GM23338 (cell line): ENCODE data around the gene PSD4. TPM values are rescaled to one million over a fixed set of nuclear protein-coding genes. Genes with fewer than 3 reads are reported as not detected.

Experiments used
- ATAC-seq: fragments of 200-7000 bp; cut with Tn5 transposase; 3 replicates; pipeline ENCODE4 v1.9.1; 2020
- DNase-seq: peaks from one replicate; pipeline ENCODE4 v3.0.0-alpha.2; 2015; ENCODE audit warnings: low spot score
- H2AFZ ChIP-seq: fragments of 200-600 bp; sonication (generic); 2 replicates; pipeline ENCODE4 v1.8.0; 2016; ENCODE audit warnings: antibody characterized with exemption, mild to moderate bottlenecking, moderate library complexity
- H3F3A ChIP-seq: fragments of 200-600 bp; sonication (generic); replicated peaks from 2 replicates; pipeline ENCODE4 v1.8.0; 2017; ENCODE audit warnings: antibody characterized with exemption, mixed run types, low read depth
- H3K27ac ChIP-seq: fragments of 200-600 bp; sonication (generic); 2 replicates; pipeline ENCODE4 v1.6.1; 2016; ENCODE audit warnings: low read depth
- H3K27me3 ChIP-seq: fragments of 200-600 bp; sonication (generic); 2 replicates; pipeline ENCODE4 v1.8.0; 2016; ENCODE audit warnings: mild to moderate bottlenecking, mixed run types, moderate library complexity; ENCODE audit not compliant: insufficient read depth
- H3K36me3 ChIP-seq: fragments of 200-600 bp; sonication (generic); 2 replicates; pipeline ENCODE4 v1.8.0; 2016; ENCODE audit warnings: mild to moderate bottlenecking; ENCODE audit not compliant: insufficient read depth
- H3K4me1 ChIP-seq: fragments of 200-600 bp; sonication (generic); 2 replicates; pipeline ENCODE4 v1.8.0; 2016; ENCODE audit warnings: mild to moderate bottlenecking, moderate library complexity; ENCODE audit not compliant: insufficient read depth
- H3K4me2 ChIP-seq: fragments of 200-600 bp; sonication (generic); 2 replicates; pipeline ENCODE4 v1.7.1; 2017; ENCODE audit warnings: mixed run types
- H3K4me3 ChIP-seq: fragments of 200-600 bp; sonication (generic); 2 replicates; pipeline ENCODE4 v1.6.1; 2016; ENCODE audit warnings: mixed run types
- H3K79me2 ChIP-seq: fragments of 200-600 bp; sonication (generic); replicated peaks from 2 replicates; pipeline ENCODE4 v1.8.0; 2017; ENCODE audit warnings: mild to moderate bottlenecking; ENCODE audit not compliant: insufficient read depth
- H3K9me2 ChIP-seq: fragments of 200-600 bp; sonication (generic); 2 replicates; pipeline ENCODE4 v1.8.0; 2017; ENCODE audit not compliant: insufficient read depth
- H4K20me1 ChIP-seq: fragments of 200-600 bp; sonication (generic); replicated peaks from 2 replicates; pipeline ENCODE4 v1.8.0; 2017; ENCODE audit warnings: mild to moderate bottlenecking; ENCODE audit not compliant: insufficient read depth
- H3K27ac Mint-ChIP-seq: 2 replicates; pipeline ENCODE4 v1.8.0; 2020; ENCODE audit warnings: inconsistent platforms, mild to moderate bottlenecking, moderate library complexity, mixed read lengths
- H3K27me3 Mint-ChIP-seq: 3 replicates; pipeline ENCODE4 v1.8.0; 2022; ENCODE audit warnings: low read depth, mild to moderate bottlenecking, moderate library complexity, mixed read lengths, inconsistent platforms; ENCODE audit not compliant: insufficient read depth, poor library complexity
- H3K36me3 Mint-ChIP-seq: 3 replicates; pipeline ENCODE4 v1.8.0; 2021; ENCODE audit warnings: low read depth, mild to moderate bottlenecking, inconsistent platforms, moderate library complexity, mixed read lengths
- H3K4me1 Mint-ChIP-seq: 3 replicates; pipeline ENCODE4 v1.8.0; 2020; ENCODE audit warnings: mild to moderate bottlenecking, inconsistent platforms, mixed read lengths
- H3K4me3 Mint-ChIP-seq: 3 replicates; pipeline ENCODE4 v1.8.0; 2021; ENCODE audit warnings: moderate library complexity, mild to moderate bottlenecking, inconsistent platforms, mixed read lengths
- H3K9me3 Mint-ChIP-seq: 3 replicates; pipeline ENCODE4 v1.8.0; 2020; ENCODE audit warnings: moderate library complexity, mild to moderate bottlenecking, inconsistent platforms, mixed read lengths
- EZH2 ChIP-seq: fragments of 200-600 bp; sonication (generic); IDR thresholded peaks from one replicate; pipeline ENCODE4 v1.8.0; 2017; ENCODE audit warnings: antibody characterized with exemption, mild to moderate bottlenecking, low read depth; ENCODE audit not compliant: unreplicated experiment
- ZNF331 ChIP-seq: fragments of 250-450 bp; sonication (Bioruptor Pico); IDR thresholded peaks from 2 replicates; pipeline ENCODE4 v1.5.0; 2020; ENCODE audit warnings: low read depth, mild to moderate bottlenecking, moderate library complexity
- polyA plus RNA-seq: library from polyadenylated mRNA; unstranded; fragments of >200 nt; fragmentation: Nextera tagmentation; extraction: Ambion mirVana; gene quantifications from 2 replicates; pipeline ENCODE4 v1.2.1, GENCODE V29; 2016
- total RNA-seq: library from RNA; depleted of rRNA; stranded (reverse); fragments of >200 nt; shearing (Covaris generic); gene quantifications from 2 replicates; pipeline ENCODE4 v1.2.3, GENCODE V29; 2014
- TF ChIP-seq, protein P1 (sequence below): fragments of 250-450 bp; sonication (Bioruptor Pico); IDR thresholded peaks from 2 replicates; pipeline ENCODE4 v1.5.0; 2020; ENCODE audit warnings: mild to moderate bottlenecking, moderate library complexity
- TF ChIP-seq, protein P2 (sequence below): IDR thresholded peaks from one replicate; pipeline ENCODE4 v1.6.1; 2018; ENCODE audit warnings: antibody characterized with exemption; ENCODE audit not compliant: unreplicated experiment

The PSD4 gene
- total and polyA plus RNA-seq, 2 experiments from 2014 or later = 0.06 to 0.66 TPM

GRCh38 chr2:113196839-113197238 is 23.1 kb downstream of the PSD4 start (continued):
- TF ChIP-seq, protein P1, sequence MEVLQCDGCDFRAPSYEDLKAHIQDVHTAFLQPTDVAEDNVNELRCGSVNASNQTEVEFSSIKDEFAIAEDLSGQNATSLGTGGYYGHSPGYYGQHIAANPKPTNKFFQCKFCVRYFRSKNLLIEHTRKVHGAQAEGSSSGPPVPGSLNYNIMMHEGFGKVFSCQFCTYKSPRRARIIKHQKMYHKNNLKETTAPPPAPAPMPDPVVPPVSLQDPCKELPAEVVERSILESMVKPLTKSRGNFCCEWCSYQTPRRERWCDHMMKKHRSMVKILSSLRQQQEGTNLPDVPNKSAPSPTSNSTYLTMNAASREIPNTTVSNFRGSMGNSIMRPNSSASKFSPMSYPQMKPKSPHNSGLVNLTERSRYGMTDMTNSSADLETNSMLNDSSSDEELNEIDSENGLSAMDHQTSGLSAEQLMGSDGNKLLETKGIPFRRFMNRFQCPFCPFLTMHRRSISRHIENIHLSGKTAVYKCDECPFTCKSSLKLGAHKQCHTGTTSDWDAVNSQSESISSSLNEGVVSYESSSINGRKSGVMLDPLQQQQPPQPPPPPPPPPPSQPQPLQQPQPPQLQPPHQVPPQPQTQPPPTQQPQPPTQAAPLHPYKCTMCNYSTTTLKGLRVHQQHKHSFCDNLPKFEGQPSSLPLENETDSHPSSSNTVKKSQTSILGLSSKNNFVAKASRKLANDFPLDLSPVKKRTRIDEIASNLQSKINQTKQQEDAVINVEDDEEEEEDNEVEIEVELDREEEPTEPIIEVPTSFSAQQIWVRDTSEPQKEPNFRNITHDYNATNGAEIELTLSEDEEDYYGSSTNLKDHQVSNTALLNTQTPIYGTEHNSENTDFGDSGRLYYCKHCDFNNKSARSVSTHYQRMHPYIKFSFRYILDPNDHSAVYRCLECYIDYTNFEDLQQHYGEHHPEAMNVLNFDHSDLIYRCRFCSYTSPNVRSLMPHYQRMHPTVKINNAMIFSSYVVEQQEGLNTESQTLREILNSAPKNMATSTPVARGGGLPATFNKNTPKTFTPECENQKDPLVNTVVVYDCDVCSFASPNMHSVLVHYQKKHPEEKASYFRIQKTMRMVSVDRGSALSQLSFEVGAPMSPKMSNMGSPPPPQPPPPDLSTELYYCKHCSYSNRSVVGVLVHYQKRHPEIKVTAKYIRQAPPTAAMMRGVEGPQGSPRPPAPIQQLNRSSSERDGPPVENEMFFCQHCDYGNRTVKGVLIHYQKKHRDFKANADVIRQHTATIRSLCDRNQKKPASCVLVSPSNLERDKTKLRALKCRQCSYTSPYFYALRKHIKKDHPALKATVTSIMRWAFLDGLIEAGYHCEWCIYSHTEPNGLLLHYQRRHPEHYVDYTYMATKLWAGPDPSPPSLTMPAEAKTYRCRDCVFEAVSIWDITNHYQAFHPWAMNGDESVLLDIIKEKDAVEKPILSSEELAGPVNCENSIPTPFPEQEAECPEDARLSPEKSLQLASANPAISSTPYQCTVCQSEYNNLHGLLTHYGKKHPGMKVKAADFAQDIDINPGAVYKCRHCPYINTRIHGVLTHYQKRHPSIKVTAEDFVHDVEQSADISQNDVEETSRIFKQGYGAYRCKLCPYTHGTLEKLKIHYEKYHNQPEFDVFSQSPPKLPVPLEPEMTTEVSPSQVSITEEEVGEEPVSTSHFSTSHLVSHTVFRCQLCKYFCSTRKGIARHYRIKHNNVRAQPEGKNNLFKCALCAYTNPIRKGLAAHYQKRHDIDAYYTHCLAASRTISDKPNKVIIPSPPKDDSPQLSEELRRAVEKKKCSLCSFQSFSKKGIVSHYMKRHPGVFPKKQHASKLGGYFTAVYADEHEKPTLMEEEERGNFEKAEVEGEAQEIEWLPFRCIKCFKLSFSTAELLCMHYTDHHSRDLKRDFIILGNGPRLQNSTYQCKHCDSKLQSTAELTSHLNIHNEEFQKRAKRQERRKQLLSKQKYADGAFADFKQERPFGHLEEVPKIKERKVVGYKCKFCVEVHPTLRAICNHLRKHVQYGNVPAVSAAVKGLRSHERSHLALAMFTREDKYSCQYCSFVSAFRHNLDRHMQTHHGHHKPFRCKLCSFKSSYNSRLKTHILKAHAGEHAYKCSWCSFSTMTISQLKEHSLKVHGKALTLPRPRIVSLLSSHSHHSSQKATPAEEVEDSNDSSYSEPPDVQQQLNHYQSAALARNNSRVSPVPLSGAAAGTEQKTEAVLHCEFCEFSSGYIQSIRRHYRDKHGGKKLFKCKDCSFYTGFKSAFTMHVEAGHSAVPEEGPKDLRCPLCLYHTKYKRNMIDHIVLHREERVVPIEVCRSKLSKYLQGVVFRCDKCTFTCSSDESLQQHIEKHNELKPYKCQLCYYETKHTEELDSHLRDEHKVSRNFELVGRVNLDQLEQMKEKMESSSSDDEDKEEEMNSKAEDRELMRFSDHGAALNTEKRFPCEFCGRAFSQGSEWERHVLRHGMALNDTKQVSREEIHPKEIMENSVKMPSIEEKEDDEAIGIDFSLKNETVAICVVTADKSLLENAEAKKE (CRISPR knock-in tag) = no peak

DNA sequence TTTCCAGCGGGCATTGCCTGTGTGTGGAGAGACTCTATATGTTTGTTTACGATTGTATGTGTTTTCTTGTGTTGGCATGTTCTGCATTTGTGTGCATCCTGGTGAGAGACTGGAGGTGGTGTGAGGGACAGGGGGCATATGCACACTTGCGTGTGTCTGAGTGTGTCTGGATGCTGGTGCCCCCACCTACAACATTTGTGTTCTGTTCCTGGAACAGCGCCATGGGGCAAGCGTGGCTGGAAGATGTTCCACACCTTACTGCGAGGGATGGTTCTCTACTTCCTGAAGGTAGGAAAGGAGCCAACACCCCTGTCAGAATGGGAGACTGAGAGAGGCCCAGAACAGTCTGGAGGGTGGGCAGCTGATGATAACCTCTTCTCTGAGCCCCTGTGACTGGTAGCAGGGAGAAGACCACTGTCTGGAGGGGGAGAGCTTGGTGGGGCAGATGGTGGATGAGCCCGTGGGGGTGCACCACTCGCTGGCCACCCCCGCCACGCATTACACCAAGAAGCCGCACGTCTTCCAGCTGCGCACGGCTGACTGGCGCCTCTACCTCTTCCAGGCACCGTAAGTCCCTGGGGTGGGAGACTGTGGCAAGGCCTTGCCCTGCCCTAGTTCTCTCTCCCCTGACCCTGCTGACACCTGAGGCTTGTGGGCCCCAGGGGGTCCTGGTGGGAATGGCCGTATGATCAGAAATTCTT is 23.7 kb downstream of the PSD4 start:
- no peaks in the 10 kb centered on the region for H3K36me3 ChIP-seq
- Mint-ChIP-seq H3K4me3 (peak overlapping the region; percentile 66), H3K4me1 (no peaks in the 10 kb centered on the region; the same call in 2 of the 3 replicates), H3K9me3 (no peaks in the 10 kb centered on the region), H3K36me3 (no peaks in the 10 kb centered on the region), H3K27me3 (peaks cover 3% of the 10 kb centered on the region), H3K27ac (no peak overlapping the region)
- no peaks in the 10 kb centered on the region for H4K20me1 ChIP-seq
- no peaks in the 10 kb centered on the region for H3K9me2 ChIP-seq
- H3K79me2 ChIP-seq = no peaks in the 10 kb centered on the region
- no peaks in the 10 kb centered on the region for H3F3A ChIP-seq
- no peak overlapping the region for H2AFZ ChIP-seq
- H3K4me2 ChIP-seq = no peak overlapping the region
- no peak overlapping the region for H3K4me3 ChIP-seq
- H3K27ac ChIP-seq = no peak overlapping the region
- no peaks in the 10 kb centered on the region for H3K27me3 ChIP-seq
- no peaks in the 10 kb centered on the region for H3K4me1 ChIP-seq
- no peak for ATAC-seq
- no peak for DNase-seq
- TF ChIP-seq ZNF331 (CRISPR knock-in tag) = no peak
- TF ChIP-seq, protein P1 (CRISPR knock-in tag) = no peak
- TF ChIP-seq, protein P2, sequence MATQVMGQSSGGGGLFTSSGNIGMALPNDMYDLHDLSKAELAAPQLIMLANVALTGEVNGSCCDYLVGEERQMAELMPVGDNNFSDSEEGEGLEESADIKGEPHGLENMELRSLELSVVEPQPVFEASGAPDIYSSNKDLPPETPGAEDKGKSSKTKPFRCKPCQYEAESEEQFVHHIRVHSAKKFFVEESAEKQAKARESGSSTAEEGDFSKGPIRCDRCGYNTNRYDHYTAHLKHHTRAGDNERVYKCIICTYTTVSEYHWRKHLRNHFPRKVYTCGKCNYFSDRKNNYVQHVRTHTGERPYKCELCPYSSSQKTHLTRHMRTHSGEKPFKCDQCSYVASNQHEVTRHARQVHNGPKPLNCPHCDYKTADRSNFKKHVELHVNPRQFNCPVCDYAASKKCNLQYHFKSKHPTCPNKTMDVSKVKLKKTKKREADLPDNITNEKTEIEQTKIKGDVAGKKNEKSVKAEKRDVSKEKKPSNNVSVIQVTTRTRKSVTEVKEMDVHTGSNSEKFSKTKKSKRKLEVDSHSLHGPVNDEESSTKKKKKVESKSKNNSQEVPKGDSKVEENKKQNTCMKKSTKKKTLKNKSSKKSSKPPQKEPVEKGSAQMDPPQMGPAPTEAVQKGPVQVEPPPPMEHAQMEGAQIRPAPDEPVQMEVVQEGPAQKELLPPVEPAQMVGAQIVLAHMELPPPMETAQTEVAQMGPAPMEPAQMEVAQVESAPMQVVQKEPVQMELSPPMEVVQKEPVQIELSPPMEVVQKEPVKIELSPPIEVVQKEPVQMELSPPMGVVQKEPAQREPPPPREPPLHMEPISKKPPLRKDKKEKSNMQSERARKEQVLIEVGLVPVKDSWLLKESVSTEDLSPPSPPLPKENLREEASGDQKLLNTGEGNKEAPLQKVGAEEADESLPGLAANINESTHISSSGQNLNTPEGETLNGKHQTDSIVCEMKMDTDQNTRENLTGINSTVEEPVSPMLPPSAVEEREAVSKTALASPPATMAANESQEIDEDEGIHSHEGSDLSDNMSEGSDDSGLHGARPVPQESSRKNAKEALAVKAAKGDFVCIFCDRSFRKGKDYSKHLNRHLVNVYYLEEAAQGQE = no peak
- TF ChIP-seq EZH2 = no peak
